ENCODE data around the gene NETO2. TPM values are rescaled to one million over a fixed set of nuclear protein-coding genes. Genes with fewer than 3 reads are reported as not detected.

Gene NETO2
- total RNA-seq, 2 donors from 2014 or later: 3.0 to 3.1 TPM

GRCh38 chr16:47047524-47048203 is 96.1 kb downstream of the NETO2 start:
- DNase-seq (no peak), ATAC-seq (no peak)
- no peaks in the 10 kb centered on the region for H3K9me3 ChIP-seq
- no peak overlapping the region for H3K27ac ChIP-seq
- H3K36me3 ChIP-seq (replicated peaks in 1 of 2; ENCODE audit: insufficient read depth in 1 of 2, low read depth in 2 of 2): no peaks in the 10 kb centered on the region
- TF ChIP-seq POLR2A (IDR thresholded peaks at IDR 0.05) (no peak), CTCF (IDR thresholded peaks at IDR 0.05) (no peak)
- no peaks in the 10 kb centered on the region for H3K4me1 ChIP-seq
- 67 to 74% methylated on average over 4 of the region's 5 CpGs for WGBS, 2 donors
- no peak overlapping the region for H3K4me3 ChIP-seq
- no peaks in the 10 kb centered on the region for H3K27me3 ChIP-seq
- intact Hi-C loops (cut with DNase I): loop anchor here (10.0 kb wide), 1 partner anchor 1117 kb away; no protein-coding TSS in a partner anchor

- DNase-seq (no peak), ATAC-seq (no peak)
- no peaks in the 10 kb centered on the region for H3K9me3 ChIP-seq
- H3K27me3 ChIP-seq: no peaks in the 10 kb centered on the region
- H3K4me3 ChIP-seq: no peak overlapping the region
- TF ChIP-seq POLR2A (IDR thresholded peaks at IDR 0.05) (no peak), CTCF (IDR thresholded peaks at IDR 0.05) (no peak)
- H3K27ac ChIP-seq: no peak overlapping the region
- no peaks in the 10 kb centered on the region for H3K36me3 ChIP-seq (replicated peaks in 1 of 2; ENCODE audit: insufficient read depth in 1 of 2, low read depth in 2 of 2)
- intact Hi-C loops (cut with DNase I): loop anchor here (10.0 kb wide), 1 partner anchor 1118 kb away; no protein-coding TSS in a partner anchor
- WGBS, 2 donors: 61 to 76% methylated on average over 6 to 8 of the region's 8 CpGs
- no peaks in the 10 kb centered on the region for H3K4me1 ChIP-seq
Measured at GRCh38 chr16:47046726-47047523, 96.8 kb downstream of the NETO2 start.

GRCh38 chr16:47045459-47045858 is 98.3 kb downstream of the NETO2 start:
- Histone ChIP-seq H3K36me3 (replicated peaks in 1 of 2; ENCODE audit: insufficient read depth in 1 of 2, low read depth in 2 of 2) (no peaks in the 10 kb centered on the region), H3K27ac (no peak overlapping the region), H3K4me1 (no peaks in the 10 kb centered on the region), H3K9me3 (no peaks in the 10 kb centered on the region), H3K27me3 (no peaks in the 10 kb centered on the region), H3K4me3 (no peak overlapping the region)
- no peak for DNase-seq
- intact Hi-C loops (cut with DNase I): loop anchor here (10.0 kb wide), 1 partner anchor 1119 kb away; no protein-coding TSS in a partner anchor
- WGBS, 2 donors: 39 to 45% methylated on average over 3 of the region's 3 CpGs
- ATAC-seq: no peak
- no peak for TF ChIP-seq POLR2A (IDR thresholded peaks at IDR 0.05)
- no peak for TF ChIP-seq CTCF (IDR thresholded peaks at IDR 0.05)

- no peaks in the 10 kb centered on the region for H3K36me3 ChIP-seq (replicated peaks in 1 of 2; ENCODE audit: insufficient read depth in 1 of 2, low read depth in 2 of 2)
- ATAC-seq (no peak), DNase-seq (no peak)
- 47 to 55% methylated on average over 8 of the region's 8 CpGs for WGBS, 2 donors
- no peaks in the 10 kb centered on the region for H3K27me3 ChIP-seq
- TF ChIP-seq POLR2A (IDR thresholded peaks at IDR 0.05) (no peak), CTCF (IDR thresholded peaks at IDR 0.05) (no peak)
- H3K27ac ChIP-seq: no peak overlapping the region
- H3K4me1 ChIP-seq: no peaks in the 10 kb centered on the region
- no peaks in the 10 kb centered on the region for H3K9me3 ChIP-seq
- intact Hi-C loops (cut with DNase I): loop anchor here (10.0 kb wide), 1 partner anchor 1120 kb away; no protein-coding TSS in a partner anchor
- no peak overlapping the region for H3K4me3 ChIP-seq
Measured at GRCh38 chr16:47045023-47045422, 98.7 kb downstream of the NETO2 start.
